DND-41 (cell line): ENCODE data around the gene FLT4.
A peak's percentile ranks its signal among the peaks of the same experiment; 100 is the strongest.

Experiments used
- ATAC-seq: fragments of 200-7000 bp; cut with Tn5 transposase; 3 replicates; pipeline ENCODE4 v1.9.1; 2021; ENCODE audit warnings: low read depth; ENCODE audit not compliant: insufficient read depth
- DNase-seq: peaks from one replicate; pipeline ENCODE4 v3.0.0-alpha.2; 2020
- H2AFZ ChIP-seq: 2 replicates; pipeline ENCODE4 v1.6.0; 2012; ENCODE audit warnings: low read depth, low read length
- H3K27ac ChIP-seq: 2 replicates; pipeline ENCODE4 v1.5.1; 2012; ENCODE audit warnings: low read length, inconsistent platforms
- H3K27me3 ChIP-seq: fragments of 200-600 bp; sonication (generic); 2 replicates; pipeline ENCODE4 v1.6.0; 2012; ENCODE audit warnings: low read length, mild to moderate bottlenecking, inconsistent platforms; ENCODE audit not compliant: insufficient read depth, poor library complexity
- H3K36me3 ChIP-seq: 2 replicates; pipeline ENCODE4 v1.5.1; 2012; ENCODE audit warnings: low read length, inconsistent platforms; ENCODE audit not compliant: insufficient read depth
- H3K4me1 ChIP-seq: 2 replicates; pipeline ENCODE4 v1.5.1; 2012; ENCODE audit warnings: mild to moderate bottlenecking, low read length; ENCODE audit not compliant: insufficient read depth
- H3K4me2 ChIP-seq: 2 replicates; pipeline ENCODE4 v1.6.0; 2012; ENCODE audit warnings: mild to moderate bottlenecking, moderate library complexity, low read length, inconsistent platforms; ENCODE audit not compliant: insufficient read depth
- H3K4me3 ChIP-seq, 2 experiments: fragments of 200-600 bp in 1 of 2; shearing (Covaris generic) in 1 of 2; 2 replicates each; pipeline ENCODE4 v1.5.1; 2012 to 2016; ENCODE audit warnings: inconsistent platforms in 2 of 2, low read length in 2 of 2, mild to moderate bottlenecking in 2 of 2, low read depth in 1 of 2, moderate library complexity in 1 of 2
- H3K79me2 ChIP-seq: 2 replicates; pipeline ENCODE4 v1.6.0; 2012; ENCODE audit warnings: low read length, inconsistent platforms; ENCODE audit not compliant: insufficient read depth
- H3K9ac ChIP-seq: 2 replicates; pipeline ENCODE4 v1.6.0; 2012; ENCODE audit warnings: low read depth, mild to moderate bottlenecking, inconsistent platforms, low read length, moderate library complexity
- H3K9me3 ChIP-seq: 2 replicates; pipeline ENCODE4 v1.5.1; 2012; ENCODE audit warnings: low read length, moderate library complexity, mild to moderate bottlenecking, inconsistent platforms; ENCODE audit not compliant: insufficient read depth, severe bottlenecking
- H4K20me1 ChIP-seq: 2 replicates; pipeline ENCODE4 v1.6.0; 2012; ENCODE audit warnings: low read length; ENCODE audit not compliant: insufficient read depth
- CTCF ChIP-seq: IDR thresholded peaks from 2 replicates; pipeline ENCODE4 v1.5.1; 2012; ENCODE audit warnings: borderline replicate concordance, low read length, moderate library complexity, mild to moderate bottlenecking; ENCODE audit not compliant: poor library complexity, severe bottlenecking; ENCODE audit errors: extremely low read depth
- EZH2 ChIP-seq: IDR thresholded peaks from 3 replicates; pipeline ENCODE4 v1.6.1; 2012; ENCODE audit warnings: borderline replicate concordance, low read depth, mild to moderate bottlenecking, moderate library complexity, low read length, inconsistent platforms; ENCODE audit not compliant: severe bottlenecking

Gene FLT4

GRCh38 chr5:180625125-180625790 lies 24.1 kb downstream of the FLT4 start:
- H3K27me3 ChIP-seq = no peaks in the 10 kb centered on the region
- TF ChIP-seq CTCF (no peak), EZH2 (no peak)
- no peak overlapping the region for H3K9ac ChIP-seq
- no peak overlapping the region for H3K4me3 ChIP-seq
- H3K27ac ChIP-seq = no peak overlapping the region
- no peak for ATAC-seq
- no peaks in the 10 kb centered on the region for H3K79me2 ChIP-seq
- no peaks in the 10 kb centered on the region for H3K9me3 ChIP-seq
- no peak for DNase-seq
- H3K4me2 ChIP-seq = no peak overlapping the region
- no peaks in the 10 kb centered on the region for H3K36me3 ChIP-seq
- H4K20me1 ChIP-seq = peaks cover 6% of the 10 kb centered on the region; the same call in 1 of the 2 replicates
- H2AFZ ChIP-seq = no peak overlapping the region
- peaks cover 4% of the 10 kb centered on the region for H3K4me1 ChIP-seq

- Histone ChIP-seq H3K27ac (no peak overlapping the region), H3K36me3 (no peaks in the 10 kb centered on the region), H3K9me3 (no peaks in the 10 kb centered on the region), H3K4me3 (no peak overlapping the region), H2AFZ (no peak overlapping the region), H3K4me1 (peaks cover 4% of the 10 kb centered on the region), H3K79me2 (no peaks in the 10 kb centered on the region), H3K27me3 (no peaks in the 10 kb centered on the region), H3K9ac (no peak overlapping the region), H3K4me2 (no peak overlapping the region), H4K20me1 (peaks cover 6% of the 10 kb centered on the region; the same call in 1 of the 2 replicates)
- ATAC-seq (peak; percentile 22; the same call in 1 of the 3 replicates), DNase-seq (no peak)
- no peak for TF ChIP-seq CTCF
- no peak for TF ChIP-seq EZH2
Measured at GRCh38 chr5:180624587-180624986, 24.8 kb downstream of the FLT4 start.

- Histone ChIP-seq H3K4me3 (no peak overlapping the region), H3K27me3 (no peaks in the 10 kb centered on the region), H2AFZ (no peak overlapping the region), H3K4me2 (no peak overlapping the region), H3K36me3 (no peaks in the 10 kb centered on the region), H3K79me2 (no peaks in the 10 kb centered on the region), H3K4me1 (peaks cover 4% of the 10 kb centered on the region), H4K20me1 (peaks cover 6% of the 10 kb centered on the region; the same call in 1 of the 2 replicates), H3K27ac (peak overlapping the region; percentile 52; the same call in 1 of the 2 replicates), H3K9me3 (no peaks in the 10 kb centered on the region), H3K9ac (no peak overlapping the region)
- TF ChIP-seq CTCF (no peak), EZH2 (no peak)
- DNase-seq (no peak), ATAC-seq (no peak)
Measured at GRCh38 chr5:180623844-180624243, 25.6 kb downstream of the FLT4 start.
